IgD-negative memory B cell (primary cell): Measurements from ENCODE around the gene DGCR6L. TPM values are rescaled to one million over a fixed set of nuclear protein-coding genes. Genes with fewer than 3 reads are reported as not detected.
"Not testable (repeated sequence)": the region's sequence is repeated elsewhere in the genome, so short reads cannot be mapped to it uniquely, and the experiment has no call there.

ENCODE experiments used
- H3K27ac Mint-ChIP-seq, 3 donors: one replicate each; pipeline ENCODE4 v1.8.0; 2020 to 2022; ENCODE audit warnings: mild to moderate bottlenecking in 3 of 3, mixed read lengths in 3 of 3, moderate library complexity in 1 of 3
- H3K27me3 Mint-ChIP-seq: one replicate; pipeline ENCODE4 v1.8.0; 2021; ENCODE audit warnings: mixed read lengths
- H3K36me3 Mint-ChIP-seq: one replicate; pipeline ENCODE4 v1.8.0; 2020; ENCODE audit warnings: mild to moderate bottlenecking, mixed read lengths
- H3K4me1 Mint-ChIP-seq, 3 donors: one replicate each; pipeline ENCODE4 v1.8.0; 2020 to 2022; ENCODE audit warnings: mixed read lengths in 3 of 3, mild to moderate bottlenecking in 1 of 3
- H3K4me3 Mint-ChIP-seq, 4 donors: one replicate each; pipeline ENCODE4 v1.8.0; 2020 to 2022; ENCODE audit warnings: mild to moderate bottlenecking in 4 of 4, mixed read lengths in 4 of 4, moderate library complexity in 3 of 4
- H3K9me3 Mint-ChIP-seq, 3 donors: one replicate each; pipeline ENCODE4 v1.8.0; 2020 to 2021; ENCODE audit warnings: mixed read lengths in 3 of 3, mild to moderate bottlenecking in 1 of 3
- polyA plus RNA-seq: library from polyadenylated mRNA; unstranded; fragments of 300-500 nt; fragmentation: Illumina TruSeq; gene quantifications from one replicate; pipeline ENCODE4 v1.2.3, GENCODE V29; 2021

The DGCR6L gene
- polyA plus RNA-seq, 1 donor from 2014 or later = 63.5 TPM

GRCh38 chr22:20316217-20316843, 3.5 kb downstream of the DGCR6L start:
- Mint-ChIP-seq H3K27me3 (no peaks in the 10 kb centered on the region), H3K36me3 (no peaks in the 10 kb centered on the region), H3K9me3 (no peaks in the 10 kb centered on the region), H3K4me1 (peaks cover 7 to 18% (median 14%) of the 10 kb centered on the region in 3 donors), H3K4me3 (no peak overlapping the region), H3K27ac (no peak overlapping the region)

- Mint-ChIP-seq H3K27me3 (no peaks in the 10 kb centered on the region), H3K4me3 (no peak overlapping the region), H3K36me3 (no peaks in the 10 kb centered on the region)
These were observed 4.3 kb downstream of the DGCR6L start for GRCh38 chr22:20315337-20316216.

DNA sequence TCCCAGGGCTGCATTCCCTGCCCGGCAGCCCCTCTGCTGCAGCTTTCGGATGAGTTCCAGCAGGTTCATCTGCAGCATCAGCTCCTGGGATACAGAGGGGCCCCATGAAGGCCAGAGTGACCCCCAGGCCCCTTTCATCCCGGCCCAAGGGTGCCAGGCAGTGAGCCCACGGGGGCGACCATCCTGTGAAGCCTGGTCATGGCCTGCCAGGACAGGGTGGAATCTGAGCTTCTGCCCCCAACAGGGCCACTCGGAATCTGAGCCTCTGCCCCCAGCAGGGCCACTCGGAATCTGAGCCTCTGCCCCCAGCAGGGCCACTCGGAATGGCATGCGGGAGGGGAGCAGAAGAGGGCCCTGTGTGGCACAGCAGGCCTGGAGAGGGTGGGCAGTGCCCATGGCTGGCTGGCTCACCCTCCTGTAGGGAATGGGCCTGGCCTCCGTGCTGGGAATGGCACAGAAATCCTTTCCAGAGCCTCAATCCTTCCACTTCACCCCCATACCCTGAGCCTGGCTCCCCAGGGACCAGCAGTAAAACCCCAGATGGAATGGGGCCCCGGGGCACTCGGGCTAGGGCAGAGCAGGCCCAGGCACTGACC, 5.0 kb downstream of the DGCR6L start:
- H3K27me3 Mint-ChIP-seq, H3K9me3 Mint-ChIP-seq, H3K36me3 Mint-ChIP-seq, H3K27ac Mint-ChIP-seq, H3K4me3 Mint-ChIP-seq: not testable (repeated sequence)
- peaks cover 3 to 13% (median 9%) of the 10 kb centered on the region in 3 donors for H3K4me1 Mint-ChIP-seq

More at GRCh38 chr22:20315337-20316216, 4.3 kb downstream of the DGCR6L start:
- Mint-ChIP-seq H3K27ac (no peak overlapping the region), H3K4me1 (peaks cover 4 to 16% (median 10%) of the 10 kb centered on the region in 3 donors), H3K9me3 (no peaks in the 10 kb centered on the region)

DNA sequence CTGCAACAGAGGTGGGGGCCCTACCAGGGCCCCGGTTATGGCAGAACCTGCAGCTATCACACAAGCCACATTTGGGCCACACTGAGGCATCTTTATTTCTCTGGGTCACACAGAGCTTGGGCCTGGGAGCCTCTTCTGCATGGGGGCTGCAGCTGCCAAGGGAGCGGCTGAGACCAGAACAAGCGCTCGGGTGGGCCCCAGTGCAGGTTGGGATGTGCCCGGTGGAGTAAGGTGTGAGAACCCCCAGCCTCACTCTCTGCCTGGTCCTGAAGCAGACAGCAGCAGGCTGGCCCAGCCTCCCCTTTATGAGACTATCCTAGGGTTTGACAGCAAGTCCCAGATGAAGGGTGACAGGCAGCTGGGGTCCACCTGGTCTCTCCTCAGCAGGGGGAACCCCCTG, 5.7 kb downstream of the DGCR6L start:
- H3K27ac Mint-ChIP-seq, H3K9me3 Mint-ChIP-seq, H3K27me3 Mint-ChIP-seq, H3K36me3 Mint-ChIP-seq, H3K4me3 Mint-ChIP-seq: not testable (repeated sequence)
- H3K4me1 Mint-ChIP-seq = peaks cover 3 to 13% (median 9%) of the 10 kb centered on the region in 3 donors

DNA sequence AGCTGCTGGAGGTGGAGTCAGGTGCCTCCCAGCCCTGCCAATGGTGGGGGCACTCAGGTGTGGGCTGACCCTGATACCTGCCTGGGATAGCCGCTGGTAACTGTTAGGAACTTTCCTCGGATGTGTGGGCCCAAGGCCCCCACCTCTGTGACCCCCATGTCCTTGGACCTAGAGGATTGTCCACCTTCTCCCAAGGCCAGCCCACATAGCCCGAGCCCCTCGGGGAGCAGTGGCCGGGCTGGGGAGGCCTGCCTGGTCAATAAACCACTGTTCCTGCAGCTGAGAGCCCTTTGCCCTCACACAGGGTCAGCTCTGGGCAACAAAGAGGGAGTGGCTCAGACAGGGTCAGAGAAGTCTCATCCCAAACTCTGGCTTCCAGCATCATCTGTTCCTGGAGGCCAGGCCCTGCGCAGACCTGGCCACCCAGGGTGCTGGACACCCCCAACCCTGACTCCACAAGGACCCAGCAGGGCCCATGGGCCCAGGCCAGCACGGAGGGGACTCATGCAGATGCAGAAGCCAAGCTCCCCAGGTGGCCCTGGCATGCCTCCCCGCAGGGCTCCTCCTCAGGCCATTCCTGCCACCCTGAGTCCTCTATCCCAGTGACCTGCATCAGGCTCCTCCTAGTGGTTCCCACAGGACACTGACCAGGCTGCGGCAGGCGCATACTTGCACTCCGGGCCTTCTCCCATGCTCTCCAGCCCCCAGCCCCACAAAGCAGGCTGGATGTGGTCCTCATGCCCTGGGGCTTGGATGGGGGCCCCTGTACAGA, 6.4 kb downstream of the DGCR6L start:
- not testable (repeated sequence) for H3K27me3 Mint-ChIP-seq, H3K36me3 Mint-ChIP-seq, H3K27ac Mint-ChIP-seq, H3K4me3 Mint-ChIP-seq, H3K9me3 Mint-ChIP-seq
- H3K4me1 Mint-ChIP-seq = peaks cover 3 to 13% (median 6%) of the 10 kb centered on the region in 3 donors

- Mint-ChIP-seq H3K9me3 (no peaks in the 10 kb centered on the region), H3K4me1 (peaks cover 0 to 7% (median 2%) of the 10 kb centered on the region in 3 donors), H3K27me3 (no peaks in the 10 kb centered on the region), H3K36me3 (no peaks in the 10 kb centered on the region), H3K4me3 (no peak overlapping the region), H3K27ac (no peak overlapping the region)
These were observed 7.3 kb downstream of the DGCR6L start for GRCh38 chr22:20312396-20313191.

GRCh38 chr22:20311249-20312062, 8.4 kb downstream of the DGCR6L start:
- H3K36me3 Mint-ChIP-seq, H3K27ac Mint-ChIP-seq, H3K4me1 Mint-ChIP-seq, H3K4me3 Mint-ChIP-seq, H3K9me3 Mint-ChIP-seq, H3K27me3 Mint-ChIP-seq: not testable (repeated sequence)

DNA sequence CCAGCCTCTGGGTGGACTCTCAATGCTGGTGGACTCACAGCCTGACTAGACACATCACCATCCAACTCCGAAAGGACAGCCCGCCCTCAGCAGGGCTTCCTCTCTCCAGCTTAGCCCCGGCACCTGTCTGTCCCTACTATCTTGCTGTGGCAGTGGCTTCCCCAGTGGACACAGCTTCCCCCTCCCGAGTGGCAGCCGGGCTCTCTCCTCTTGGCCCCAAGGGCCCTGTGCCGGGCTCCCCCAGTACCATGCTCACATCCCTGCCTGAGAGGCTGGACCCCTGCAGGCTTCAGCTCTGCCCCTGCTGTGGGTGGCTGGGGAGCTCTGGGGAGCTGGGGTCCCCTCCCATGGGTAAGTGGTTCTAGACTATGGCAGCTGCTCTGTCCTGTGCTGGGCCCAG, 9.1 kb downstream of the DGCR6L start:
- not testable (repeated sequence) for H3K4me1 Mint-ChIP-seq, H3K36me3 Mint-ChIP-seq, H3K27me3 Mint-ChIP-seq, H3K27ac Mint-ChIP-seq, H3K9me3 Mint-ChIP-seq, H3K4me3 Mint-ChIP-seq

- H3K27ac Mint-ChIP-seq, H3K4me1 Mint-ChIP-seq, H3K4me3 Mint-ChIP-seq, H3K9me3 Mint-ChIP-seq, H3K27me3 Mint-ChIP-seq, H3K36me3 Mint-ChIP-seq: not testable (repeated sequence)
These were observed 9.7 kb downstream of the DGCR6L start for GRCh38 chr22:20310180-20310579.

DNA sequence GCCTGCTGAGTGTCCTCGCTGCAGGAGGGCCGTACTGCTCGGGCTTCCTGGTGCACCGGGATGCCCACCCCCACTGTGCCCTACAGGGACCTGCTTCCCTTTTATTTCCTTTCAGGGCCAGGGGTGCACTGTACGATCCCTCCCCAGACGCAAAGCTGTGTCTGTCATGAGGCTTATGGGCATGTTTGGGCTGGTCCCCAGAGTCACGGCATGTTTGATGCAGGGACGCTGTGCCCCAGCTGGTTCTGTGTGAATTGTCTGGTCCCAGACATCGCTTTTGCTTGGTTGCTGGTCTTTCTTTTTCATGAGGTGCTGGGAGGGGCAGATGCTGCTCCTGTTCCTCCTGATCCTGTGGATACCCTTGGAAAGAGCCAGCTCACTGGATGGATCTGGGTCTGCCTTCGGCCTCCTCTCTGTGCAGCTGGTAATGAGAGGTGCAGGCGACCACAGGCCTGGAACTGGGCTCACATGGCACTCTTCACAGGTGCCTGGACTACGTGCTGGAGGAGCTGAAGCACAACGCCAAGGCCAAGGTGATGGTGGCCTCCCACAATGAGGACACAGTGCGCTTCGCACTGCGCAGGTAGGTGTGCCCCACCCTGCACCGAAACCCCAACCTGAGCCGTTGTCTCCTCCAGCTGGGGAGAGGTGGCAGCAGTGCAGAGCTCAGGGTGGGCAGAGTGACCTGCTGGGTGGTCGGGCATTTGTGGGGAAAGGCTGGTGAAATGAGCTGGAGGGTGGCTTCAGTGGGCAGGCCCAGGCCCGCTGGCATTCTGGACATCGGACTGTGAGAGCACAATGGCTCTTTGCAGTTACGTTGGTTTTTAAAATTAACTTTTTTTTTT, 10.8 kb downstream of the DGCR6L start:
- peak overlapping the region in 1 of 3 donors; percentile 50 for H3K27ac Mint-ChIP-seq
- H3K36me3 Mint-ChIP-seq, H3K4me3 Mint-ChIP-seq, H3K27me3 Mint-ChIP-seq, H3K4me1 Mint-ChIP-seq, H3K9me3 Mint-ChIP-seq: not testable (repeated sequence)

DNA sequence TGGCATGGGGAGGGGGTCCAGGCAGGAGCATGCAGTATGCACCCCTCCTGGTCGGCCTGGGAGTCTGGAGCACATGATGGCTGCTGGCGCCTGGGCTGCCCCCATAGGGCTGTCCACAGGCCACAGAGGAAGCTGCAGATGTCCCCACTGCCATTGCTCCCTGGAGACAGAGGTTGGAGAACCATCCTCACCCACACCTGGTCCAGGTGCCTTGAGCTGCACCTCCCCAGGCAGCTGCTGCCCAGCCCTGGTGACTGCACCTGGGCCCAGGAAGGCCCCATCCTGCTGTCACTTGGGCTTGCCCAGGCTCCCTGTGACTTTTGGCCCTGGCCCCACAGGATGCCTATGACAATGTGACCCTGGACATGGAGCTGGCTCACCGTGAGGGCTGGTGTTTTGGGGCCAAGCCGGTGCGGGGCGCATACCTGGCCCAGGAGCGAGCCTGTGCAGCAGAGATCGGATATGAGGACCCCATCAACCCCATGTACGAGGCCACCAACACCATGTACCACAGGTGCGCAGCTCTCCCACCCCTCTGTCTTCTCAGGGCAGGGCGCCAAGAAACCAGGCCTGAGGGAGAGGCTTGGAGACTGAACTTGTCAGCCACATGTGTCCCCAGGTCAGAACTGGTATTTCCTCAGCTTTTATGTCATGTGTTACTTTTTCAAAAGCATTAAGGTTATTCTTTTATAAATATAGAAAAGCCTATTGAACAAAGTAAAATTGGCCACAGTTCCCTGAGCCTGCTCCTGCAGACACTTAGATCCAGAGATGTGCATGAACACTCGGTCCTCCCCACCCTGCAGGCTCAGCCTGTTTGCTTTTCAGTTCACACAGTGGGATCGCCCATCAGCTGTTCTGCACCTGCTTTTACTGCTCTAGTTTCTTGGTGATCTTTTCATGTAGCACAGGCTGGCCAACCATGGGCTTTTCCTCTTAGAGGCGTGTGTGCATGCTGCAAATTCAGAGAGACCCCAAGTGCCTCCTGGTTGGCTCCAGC, 12.1 kb downstream of the DGCR6L start:
- not testable (repeated sequence) for H3K4me1 Mint-ChIP-seq, H3K27me3 Mint-ChIP-seq, H3K9me3 Mint-ChIP-seq, H3K27ac Mint-ChIP-seq, H3K4me3 Mint-ChIP-seq, H3K36me3 Mint-ChIP-seq

GRCh38 chr22:20306646-20307447, 13.0 kb downstream of the DGCR6L start:
- H3K4me1 Mint-ChIP-seq, H3K36me3 Mint-ChIP-seq, H3K9me3 Mint-ChIP-seq, H3K27me3 Mint-ChIP-seq, H3K27ac Mint-ChIP-seq, H3K4me3 Mint-ChIP-seq: not testable (repeated sequence)
